WERI-Rb-1 (cell line): ENCODE measurements around the gene PI4KB.

Experiments
- DNase-seq: peaks from one replicate; pipeline ENCODE4 v3.0.0-alpha.2; 2020
- H3K27ac ChIP-seq: fragments of 250-450 bp; sonication (Bioruptor Pico); 2 replicates; pipeline ENCODE4 v1.5.1; 2020; ENCODE audit warnings: mild to moderate bottlenecking, moderate library complexity
- H3K27me3 ChIP-seq: fragments of 250-450 bp; sonication (Bioruptor Pico); 2 replicates; pipeline ENCODE4 v1.5.1; 2021; ENCODE audit warnings: mild to moderate bottlenecking, low read depth, moderate library complexity; ENCODE audit not compliant: insufficient read depth, severe bottlenecking
- H3K36me3 ChIP-seq: fragments of 250-450 bp; sonication (Bioruptor Pico); 2 replicates; pipeline ENCODE4 v1.5.1; 2020; ENCODE audit warnings: mild to moderate bottlenecking, moderate library complexity
- H3K4me3 ChIP-seq: 2 replicates; pipeline ENCODE4 v1.5.1; 2011; ENCODE audit warnings: low read depth, mild to moderate bottlenecking, control low read depth, low read length
- H3K9me3 ChIP-seq: fragments of 250-450 bp; sonication (Bioruptor Pico); 2 replicates; pipeline ENCODE4 v1.5.1; 2021; ENCODE audit warnings: mild to moderate bottlenecking, moderate library complexity; ENCODE audit not compliant: severe bottlenecking
- TF ChIP-seq, protein P1 (sequence below): IDR thresholded peaks from 2 replicates; pipeline ENCODE4 v1.5.1; 2011; ENCODE audit warnings: low read depth, mild to moderate bottlenecking, control low read depth, inconsistent platforms, low read length

PI4KB gene

GRCh38 chr1:151254217-151255213, 72.7 kb downstream of the PI4KB start, which contains the start of gene PSMD4:
Gene PSMD4, plus strand, starts transcription at chr1:151254734. Its CDS starts 49 bp downstream, at chr1:151254783.
- H3K4me3 ChIP-seq, result peak within 1 kb of the TSS; percentile 82
- H3K9me3 ChIP-seq, result peaks cover 3% of the 10 kb centered on the region
- H3K27ac ChIP-seq, result peak within 1 kb of the TSS; percentile 89
- peaks cover 37% of the 10 kb centered on the region for H3K36me3 ChIP-seq
- no peaks in the 10 kb centered on the region for H3K27me3 ChIP-seq
- DNase-seq, result peak; percentile 100
- TF ChIP-seq, protein P1, sequence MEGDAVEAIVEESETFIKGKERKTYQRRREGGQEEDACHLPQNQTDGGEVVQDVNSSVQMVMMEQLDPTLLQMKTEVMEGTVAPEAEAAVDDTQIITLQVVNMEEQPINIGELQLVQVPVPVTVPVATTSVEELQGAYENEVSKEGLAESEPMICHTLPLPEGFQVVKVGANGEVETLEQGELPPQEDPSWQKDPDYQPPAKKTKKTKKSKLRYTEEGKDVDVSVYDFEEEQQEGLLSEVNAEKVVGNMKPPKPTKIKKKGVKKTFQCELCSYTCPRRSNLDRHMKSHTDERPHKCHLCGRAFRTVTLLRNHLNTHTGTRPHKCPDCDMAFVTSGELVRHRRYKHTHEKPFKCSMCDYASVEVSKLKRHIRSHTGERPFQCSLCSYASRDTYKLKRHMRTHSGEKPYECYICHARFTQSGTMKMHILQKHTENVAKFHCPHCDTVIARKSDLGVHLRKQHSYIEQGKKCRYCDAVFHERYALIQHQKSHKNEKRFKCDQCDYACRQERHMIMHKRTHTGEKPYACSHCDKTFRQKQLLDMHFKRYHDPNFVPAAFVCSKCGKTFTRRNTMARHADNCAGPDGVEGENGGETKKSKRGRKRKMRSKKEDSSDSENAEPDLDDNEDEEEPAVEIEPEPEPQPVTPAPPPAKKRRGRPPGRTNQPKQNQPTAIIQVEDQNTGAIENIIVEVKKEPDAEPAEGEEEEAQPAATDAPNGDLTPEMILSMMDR, result no peak

DNA sequence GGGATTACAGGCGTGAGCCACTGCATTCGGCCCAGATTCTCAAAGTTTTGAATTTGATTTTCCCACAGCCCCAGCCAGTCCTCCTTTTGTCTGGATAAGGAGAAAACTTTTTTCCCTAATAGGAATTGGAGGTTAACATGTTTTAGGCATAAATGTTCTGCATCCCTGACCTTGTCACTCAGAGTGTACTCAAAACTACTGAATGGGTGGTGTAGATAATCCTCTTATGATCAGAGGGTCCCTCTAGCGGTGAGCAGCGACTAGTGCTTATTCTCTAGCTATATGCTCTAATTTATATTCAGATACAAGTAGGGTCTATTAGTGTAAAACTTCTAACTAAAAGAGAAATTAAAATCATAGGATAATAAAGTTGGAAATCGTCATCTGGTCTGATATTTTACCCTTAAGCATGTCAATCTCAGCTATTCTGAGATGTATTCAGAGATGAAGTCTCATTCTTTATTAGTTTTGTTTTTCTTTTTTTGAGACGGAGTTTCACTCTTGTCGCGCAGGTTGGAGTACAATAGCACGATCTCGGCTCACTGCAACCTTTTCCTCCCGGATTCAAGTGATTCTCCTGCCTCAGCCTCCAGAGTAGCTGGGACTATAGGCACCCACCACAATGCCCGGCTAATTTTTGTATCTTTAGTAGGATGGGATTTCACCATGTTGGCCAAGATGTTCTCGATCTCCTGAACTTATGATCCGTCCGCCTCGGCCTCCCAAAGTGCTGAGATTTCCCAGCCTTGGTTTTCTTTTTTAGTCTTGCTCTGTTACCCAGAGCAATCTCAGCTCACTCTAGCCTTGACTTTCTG, 75.4 kb downstream of the PI4KB start:
- no peaks in the 10 kb centered on the region for H3K27me3 ChIP-seq
- peak; percentile 92 for DNase-seq
- no peak overlapping the region for H3K4me3 ChIP-seq
- H3K27ac ChIP-seq, result no peak overlapping the region
- H3K36me3 ChIP-seq, result peaks cover 48% of the 10 kb centered on the region
- TF ChIP-seq, protein P1, result peak; percentile 93
- H3K9me3 ChIP-seq, result peaks cover 3% of the 10 kb centered on the region

DNA sequence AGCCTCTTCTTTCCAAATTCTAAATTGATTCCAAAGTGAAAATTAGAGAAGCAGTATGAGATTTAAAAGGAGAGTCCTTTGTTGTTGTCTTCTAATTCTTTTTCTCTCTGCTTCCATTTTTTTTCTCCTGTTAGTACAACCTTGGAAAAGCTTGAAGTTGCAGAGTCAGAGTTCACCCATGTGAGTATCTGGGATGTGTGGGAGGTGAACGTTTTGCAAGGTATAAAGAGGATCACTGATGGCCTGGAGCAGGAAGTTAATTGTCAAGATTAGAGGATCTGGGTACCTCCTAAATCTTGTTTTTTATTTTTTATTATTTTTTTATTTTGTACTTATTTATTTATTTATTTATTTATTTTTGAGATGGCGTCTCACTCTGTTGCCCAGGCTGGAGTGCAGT, 80.4 kb downstream of the PI4KB start:
- Histone ChIP-seq H3K27me3 (no peaks in the 10 kb centered on the region), H3K27ac (no peak overlapping the region), H3K36me3 (peaks cover 88% of the 10 kb centered on the region), H3K4me3 (no peak overlapping the region), H3K9me3 (no peaks in the 10 kb centered on the region)
- no peak for DNase-seq
- TF ChIP-seq, protein P1, result no peak

GRCh38 chr1:151243683-151244216, 83.5 kb downstream of the PI4KB start:
- Histone ChIP-seq H3K27me3 (no peaks in the 10 kb centered on the region), H3K36me3 (peaks cover 99% of the 10 kb centered on the region), H3K4me3 (no peak overlapping the region), H3K27ac (peak overlapping the region; percentile 61), H3K9me3 (no peaks in the 10 kb centered on the region)
- TF ChIP-seq, protein P1, result no peak
- peak; percentile 82 for DNase-seq

GRCh38 chr1:151242442-151242841, 84.8 kb downstream of the PI4KB start:
- TF ChIP-seq, protein P1, result no peak
- no peaks in the 10 kb centered on the region for H3K9me3 ChIP-seq
- H3K36me3 ChIP-seq, result peaks cover 99% of the 10 kb centered on the region
- no peak overlapping the region for H3K4me3 ChIP-seq
- no peaks in the 10 kb centered on the region for H3K27me3 ChIP-seq
- no peak for DNase-seq
- H3K27ac ChIP-seq, result peak overlapping the region; percentile 61
